ENCODE results near the gene SCNN1A. TPM values are rescaled to one million over a fixed set of nuclear protein-coding genes. Genes with fewer than 3 reads are reported as not detected.
A peak's percentile ranks its signal among the peaks of the same experiment; 100 is the strongest.

SCNN1A gene
- total and polyA plus RNA-seq, 12 donors = 0.15 to 1.1 (median 0.42) TPM; not detected in 4

DNA sequence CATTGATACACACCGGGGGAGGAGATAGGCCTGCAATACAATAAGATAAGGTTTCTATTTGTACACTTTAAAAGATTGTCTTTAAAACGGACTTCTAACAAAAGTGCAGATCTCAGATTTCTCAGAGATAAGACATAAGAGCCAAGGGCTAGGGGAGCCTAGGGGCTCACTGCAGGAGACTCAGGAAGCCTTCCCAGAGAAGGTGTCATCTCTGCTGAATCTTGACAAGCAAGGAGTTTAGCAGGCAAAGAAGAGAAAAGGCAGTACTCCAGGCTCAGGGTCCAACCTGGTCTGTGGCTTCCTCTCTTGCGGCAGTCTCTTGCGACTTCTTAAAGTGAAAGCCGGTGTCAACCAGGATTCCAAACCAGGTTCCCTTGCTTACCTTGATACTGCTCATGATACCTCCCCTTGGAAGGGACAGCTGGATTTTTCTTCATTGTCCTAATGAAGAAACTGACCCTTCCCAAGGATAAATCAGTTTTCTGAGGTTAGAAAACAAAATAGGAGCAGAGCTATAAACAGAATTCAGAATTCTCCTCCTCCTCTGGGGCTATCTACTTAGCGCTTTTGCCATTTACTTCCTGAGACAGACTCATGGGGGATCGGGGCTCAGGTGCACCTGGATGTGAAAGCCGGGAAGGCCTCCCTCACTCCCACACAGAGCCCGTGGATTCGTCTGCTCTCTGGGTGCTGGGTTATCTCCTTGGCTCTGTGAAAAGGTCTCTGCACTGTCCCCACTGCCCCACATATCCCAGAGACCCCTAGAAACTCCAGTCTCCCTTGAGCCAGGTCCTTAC is 1.7 kb upstream of the SCNN1A start:
- WGBS, 2 donors = 67 to 79% methylated on average over 10 of the region's 10 CpGs
- Histone ChIP-seq H3K4me1 (peaks cover 10 to 60% (median 23%) of the 10 kb centered on the region in 9 donors), H3K4me3 (no peak overlapping the region), H3K9me3 (no peaks in the 10 kb centered on the region), H3K27ac (peak overlapping the region in 8 of 10 donors; percentile 19 to 62 (median 44)), H3K27me3 (no peaks in the 10 kb centered on the region), H3K36me3 (no peaks in the 10 kb centered on the region)
- TF ChIP-seq, protein P1, sequence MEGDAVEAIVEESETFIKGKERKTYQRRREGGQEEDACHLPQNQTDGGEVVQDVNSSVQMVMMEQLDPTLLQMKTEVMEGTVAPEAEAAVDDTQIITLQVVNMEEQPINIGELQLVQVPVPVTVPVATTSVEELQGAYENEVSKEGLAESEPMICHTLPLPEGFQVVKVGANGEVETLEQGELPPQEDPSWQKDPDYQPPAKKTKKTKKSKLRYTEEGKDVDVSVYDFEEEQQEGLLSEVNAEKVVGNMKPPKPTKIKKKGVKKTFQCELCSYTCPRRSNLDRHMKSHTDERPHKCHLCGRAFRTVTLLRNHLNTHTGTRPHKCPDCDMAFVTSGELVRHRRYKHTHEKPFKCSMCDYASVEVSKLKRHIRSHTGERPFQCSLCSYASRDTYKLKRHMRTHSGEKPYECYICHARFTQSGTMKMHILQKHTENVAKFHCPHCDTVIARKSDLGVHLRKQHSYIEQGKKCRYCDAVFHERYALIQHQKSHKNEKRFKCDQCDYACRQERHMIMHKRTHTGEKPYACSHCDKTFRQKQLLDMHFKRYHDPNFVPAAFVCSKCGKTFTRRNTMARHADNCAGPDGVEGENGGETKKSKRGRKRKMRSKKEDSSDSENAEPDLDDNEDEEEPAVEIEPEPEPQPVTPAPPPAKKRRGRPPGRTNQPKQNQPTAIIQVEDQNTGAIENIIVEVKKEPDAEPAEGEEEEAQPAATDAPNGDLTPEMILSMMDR (IDR thresholded peaks at IDR 0.05) = no peak
- intact Hi-C loops (cut with DNase I) = loop anchor here in 1 of 10 donors (10.0 kb wide), 1 partner anchor 52 kb away; no protein-coding TSS in a partner anchor
- peak in 1 of 8 donors; percentile 2 for ATAC-seq
- no peak for DNase-seq

DNA sequence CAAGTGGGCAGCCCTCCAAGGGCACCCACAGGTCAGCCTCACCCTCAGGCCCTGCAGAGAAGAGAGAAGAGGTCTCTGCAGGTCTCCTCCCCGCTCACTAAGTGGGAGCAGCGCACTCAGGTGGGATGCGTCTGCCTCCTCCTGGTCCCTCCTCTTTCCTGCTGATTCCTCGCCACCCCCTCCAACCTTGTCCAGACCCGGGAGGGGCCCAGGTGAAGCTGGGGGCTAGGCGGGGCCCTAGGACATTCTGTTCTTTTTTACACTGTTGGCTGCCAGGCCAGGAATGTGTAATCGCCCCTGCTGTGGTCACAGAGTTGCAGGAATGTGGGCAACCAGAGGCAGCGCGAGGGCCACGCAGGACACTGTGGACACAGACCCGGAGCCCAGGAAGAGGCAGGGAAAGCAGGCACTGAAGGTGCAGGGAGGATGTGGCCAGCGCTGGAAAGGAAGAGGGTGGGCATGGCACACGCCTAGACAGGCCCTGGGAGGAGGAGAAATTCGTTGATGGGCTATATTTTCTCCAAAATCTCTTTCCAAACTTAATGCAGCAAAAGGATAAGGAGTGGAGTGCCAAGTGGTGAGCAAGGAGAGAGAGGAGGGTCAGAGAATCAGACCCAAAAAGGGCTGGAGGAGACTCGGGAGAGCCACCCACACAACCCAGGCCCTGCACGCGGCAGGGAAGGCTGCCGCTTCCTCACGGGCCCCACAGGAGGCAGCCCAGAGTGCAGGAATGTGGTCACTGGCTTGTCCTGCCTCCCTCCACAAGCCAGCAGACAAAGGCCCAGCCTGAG is 911 bp upstream of the SCNN1A start:
- intact Hi-C loops (cut with DNase I) = loop anchor here in 1 of 10 donors (10.0 kb wide), 1 partner anchor 51 kb away; no protein-coding TSS in a partner anchor
- DNase-seq (no peak), ATAC-seq (peak; percentile 65 to 84 (median 77))
- no peaks in the 10 kb centered on the region for H3K9me3 ChIP-seq
- TF ChIP-seq, protein P1 (IDR thresholded peaks at IDR 0.05) = peak in 6 of 9 donors; percentile 34 to 51 (median 41)
- peak overlapping the region in 9 of 10 donors; percentile 19 to 62 (median 41) for H3K27ac ChIP-seq
- no peak overlapping the region for H3K4me3 ChIP-seq
- 58 to 69% methylated on average over 19 of the region's 19 CpGs for WGBS, 2 donors
- peaks cover 10 to 65% (median 23%) of the 10 kb centered on the region in 9 donors for H3K4me1 ChIP-seq
- no peaks in the 10 kb centered on the region for H3K36me3 ChIP-seq
- H3K27me3 ChIP-seq = no peaks in the 10 kb centered on the region

DNA sequence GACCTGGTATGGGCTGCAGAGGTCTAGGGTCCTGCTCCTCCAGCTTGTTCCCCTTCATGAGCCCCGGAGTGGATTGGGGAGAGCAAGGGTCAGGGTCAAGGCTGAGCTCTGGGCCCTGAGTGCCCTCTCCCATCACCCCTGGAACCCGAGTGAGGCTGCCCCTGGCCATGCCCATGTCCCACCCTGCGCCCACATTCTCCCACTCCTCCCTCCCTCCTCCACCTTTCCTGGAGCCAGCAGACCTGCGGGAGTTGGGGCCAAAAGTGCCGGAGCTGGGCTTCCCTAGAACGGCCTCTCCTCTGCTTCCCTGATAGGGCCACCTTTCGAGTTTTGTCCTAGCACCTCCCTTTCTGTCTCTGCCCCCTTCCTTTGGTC is 590 bp downstream of the SCNN1A start:
- peaks cover 10 to 59% (median 23%) of the 10 kb centered on the region in 9 donors for H3K4me1 ChIP-seq
- H3K9me3 ChIP-seq = no peaks in the 10 kb centered on the region
- no peak overlapping the region for H3K4me3 ChIP-seq
- no peaks in the 10 kb centered on the region for H3K36me3 ChIP-seq
- H3K27me3 ChIP-seq = no peaks in the 10 kb centered on the region
- intact Hi-C loops (cut with DNase I) = loop anchor here in 1 of 10 donors (10.0 kb wide), 1 partner anchor 50 kb away; no protein-coding TSS in a partner anchor
- TF ChIP-seq, protein P1 (IDR thresholded peaks at IDR 0.05) = no peak
- no peak for DNase-seq
- H3K27ac ChIP-seq = no peak overlapping the region
- ATAC-seq = no peak
- WGBS, 2 donors = 74 to 83% methylated on average over 5 to 7 of the region's 7 CpGs
